Measurements from ENCODE around the gene TP53AIP1. TPM values are rescaled to one million over a fixed set of nuclear protein-coding genes. Genes with fewer than 3 reads are reported as not detected.

Gene TP53AIP1
- total RNA-seq, 1 donor from 2014 or later = not detected

DNA sequence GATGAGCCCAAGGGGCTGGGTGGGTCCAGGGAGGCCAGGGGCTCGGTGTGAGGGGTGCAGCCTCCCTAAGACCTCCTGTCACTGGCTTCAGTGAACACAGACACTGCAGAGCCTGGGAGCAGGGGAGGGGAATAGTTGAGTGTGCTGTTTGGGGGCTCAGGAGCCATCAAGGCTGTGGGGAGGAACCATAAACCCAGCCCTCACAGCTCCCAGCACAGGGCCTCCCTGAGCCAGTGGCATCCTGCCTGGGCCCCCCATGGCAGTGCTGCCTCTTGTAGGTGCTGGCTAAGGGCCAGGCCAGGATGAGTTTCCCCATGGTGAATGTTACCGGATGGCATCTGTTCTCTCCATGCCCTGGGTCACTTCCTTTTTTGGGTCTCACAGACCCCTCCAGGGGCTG lies 26.0 kb downstream of the TP53AIP1 start:
- H3K36me3 Mint-ChIP-seq (ENCODE audit: low read depth) = no peaks in the 10 kb centered on the region
- H3K4me1 Mint-ChIP-seq (ENCODE audit: low read depth) = no peaks in the 10 kb centered on the region
- DNase-seq (ENCODE audit: low spot score) = no peak
- H3K27ac Mint-ChIP-seq = no peak overlapping the region
- H3K4me3 Mint-ChIP-seq (ENCODE audit: low read depth) = no peak overlapping the region
- H3K27me3 Mint-ChIP-seq (ENCODE audit: low read depth) = peaks cover 2% of the 10 kb centered on the region
- intact Hi-C loops (cut with micrococcal nuclease) = no loop called here
- H3K9me3 Mint-ChIP-seq = no peaks in the 10 kb centered on the region

DNA sequence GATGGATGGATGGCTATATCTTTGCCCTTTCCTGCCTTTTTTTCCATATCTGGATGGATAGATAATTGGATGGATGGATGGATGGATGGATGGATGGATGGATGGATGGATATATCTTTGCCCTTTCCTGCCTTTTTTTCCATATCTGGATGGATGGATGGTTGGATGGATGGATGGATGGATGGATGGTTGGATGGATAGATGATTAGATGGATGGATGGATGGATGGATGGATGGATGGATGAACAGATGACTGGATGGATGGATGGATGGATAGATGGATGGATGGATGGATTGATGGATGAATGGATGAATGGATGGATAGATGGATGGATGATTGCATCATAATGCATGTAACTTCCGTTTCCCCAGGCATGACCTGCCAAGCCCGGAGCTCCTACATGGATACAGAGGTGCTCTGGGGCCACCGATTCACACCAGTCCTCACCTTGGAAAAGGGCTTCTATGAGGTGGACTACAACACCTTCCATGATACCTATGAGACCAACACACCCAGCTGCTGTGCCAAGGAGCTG lies 26.6 kb downstream of the TP53AIP1 start:
- H3K9me3 Mint-ChIP-seq = no peaks in the 10 kb centered on the region
- H3K4me3 Mint-ChIP-seq (ENCODE audit: low read depth) = no peak overlapping the region
- H3K36me3 Mint-ChIP-seq (ENCODE audit: low read depth) = no peaks in the 10 kb centered on the region
- H3K27me3 Mint-ChIP-seq (ENCODE audit: low read depth) = peaks cover 2% of the 10 kb centered on the region
- DNase-seq (ENCODE audit: low spot score) = no peak
- no peaks in the 10 kb centered on the region for H3K4me1 Mint-ChIP-seq (ENCODE audit: low read depth)
- intact Hi-C loops (cut with micrococcal nuclease) = no loop called here
- H3K27ac Mint-ChIP-seq = no peak overlapping the region

DNA sequence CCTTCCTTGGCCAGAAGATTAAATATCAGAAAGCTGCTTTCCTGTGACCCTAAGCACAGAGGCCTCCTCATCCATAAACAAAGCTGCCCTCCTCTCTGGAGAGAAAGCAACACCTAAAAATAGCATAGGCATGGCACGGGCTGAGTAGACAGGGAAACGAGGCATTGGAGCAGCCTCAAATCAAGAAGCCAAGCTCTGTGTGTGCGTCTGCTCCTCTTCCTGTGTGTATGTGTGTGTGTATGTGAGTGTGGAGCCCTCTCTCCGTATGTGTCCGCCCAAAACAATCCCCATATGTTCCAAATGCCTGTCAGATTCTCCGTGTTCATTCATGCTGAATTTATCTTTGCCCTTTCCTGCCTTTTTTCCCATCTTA lies 27.5 kb downstream of the TP53AIP1 start:
- Mint-ChIP-seq H3K27me3 (ENCODE audit: low read depth) (peaks cover 2% of the 10 kb centered on the region), H3K9me3 (no peaks in the 10 kb centered on the region), H3K4me1 (ENCODE audit: low read depth) (no peaks in the 10 kb centered on the region), H3K4me3 (ENCODE audit: low read depth) (no peak overlapping the region), H3K36me3 (ENCODE audit: low read depth) (no peaks in the 10 kb centered on the region), H3K27ac (no peak overlapping the region)
- intact Hi-C loops (cut with micrococcal nuclease) = no loop called here
- DNase-seq (ENCODE audit: low spot score) = no peak

DNA sequence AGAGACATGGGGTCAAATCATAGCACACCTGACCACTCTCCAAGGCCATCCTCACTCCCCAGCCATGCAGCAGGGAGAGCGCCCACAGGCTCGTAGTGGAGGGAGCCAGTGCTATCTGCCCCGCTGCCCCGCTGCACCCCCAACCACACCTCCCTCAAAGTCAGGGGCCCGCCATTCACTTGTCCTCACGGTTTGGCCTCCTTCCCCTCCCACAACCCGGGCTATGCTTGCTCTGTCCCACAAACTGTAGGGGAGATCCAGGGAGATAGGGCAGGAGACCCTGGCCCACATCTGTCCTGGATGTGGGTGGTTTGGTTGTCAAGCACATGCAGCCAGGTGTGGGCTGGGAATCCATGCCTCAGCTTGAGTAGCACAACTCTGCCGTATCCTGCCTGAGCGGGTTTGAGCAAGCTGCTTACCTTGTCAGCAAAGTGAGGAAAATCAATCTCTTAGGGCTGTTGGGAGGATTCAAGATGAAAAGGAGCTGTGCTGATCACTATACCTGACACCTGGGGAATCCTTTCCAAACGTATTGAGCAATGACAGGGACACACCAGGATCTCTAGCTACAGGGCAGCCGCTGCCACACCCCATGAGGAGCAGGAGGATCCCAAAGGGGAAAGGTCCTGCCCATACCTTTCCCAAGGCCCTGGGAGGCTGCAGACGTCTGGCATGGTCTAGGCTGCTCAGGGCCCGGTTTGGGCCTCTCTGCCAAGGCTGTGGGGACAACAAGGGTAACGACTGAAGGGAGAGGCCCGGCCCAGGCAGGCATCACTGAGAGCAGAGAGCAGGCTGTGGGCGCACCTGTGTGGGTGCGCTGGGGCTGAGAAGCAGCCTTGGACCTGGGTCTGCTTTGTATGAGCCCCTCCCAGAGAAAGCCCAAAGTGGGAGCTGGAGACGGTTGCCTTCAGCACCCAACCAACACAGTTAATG lies 28.2 kb downstream of the TP53AIP1 start:
- Mint-ChIP-seq H3K36me3 (ENCODE audit: low read depth) (no peaks in the 10 kb centered on the region), H3K27me3 (ENCODE audit: low read depth) (peaks cover 7% of the 10 kb centered on the region), H3K4me1 (ENCODE audit: low read depth) (no peaks in the 10 kb centered on the region), H3K27ac (no peak overlapping the region), H3K9me3 (no peaks in the 10 kb centered on the region), H3K4me3 (ENCODE audit: low read depth) (no peak overlapping the region)
- DNase-seq (ENCODE audit: low spot score) = no peak
- intact Hi-C loops (cut with micrococcal nuclease) = no loop called here

DNA sequence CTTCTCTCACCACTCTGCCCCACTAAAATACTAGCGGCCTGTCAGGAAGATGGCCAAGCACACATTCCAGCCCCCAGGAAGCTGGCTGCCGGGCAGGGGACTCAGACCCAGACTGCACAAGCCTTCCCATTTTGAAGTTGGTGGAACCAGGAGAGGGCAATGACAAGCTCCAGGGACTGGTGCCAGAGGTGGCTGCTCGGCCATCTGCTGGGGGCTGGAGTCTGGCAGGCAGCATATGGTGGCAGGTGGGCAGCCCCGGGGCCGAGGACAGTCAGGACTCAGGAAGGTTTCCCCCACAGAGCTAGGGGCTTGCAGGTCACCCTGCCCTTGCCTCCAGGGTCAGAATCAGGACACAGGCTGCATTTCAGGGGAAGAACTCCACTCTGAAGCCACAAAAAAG lies 28.9 kb downstream of the TP53AIP1 start:
- Mint-ChIP-seq H3K27me3 (ENCODE audit: low read depth) (peaks cover 14% of the 10 kb centered on the region), H3K9me3 (no peaks in the 10 kb centered on the region)

DNA sequence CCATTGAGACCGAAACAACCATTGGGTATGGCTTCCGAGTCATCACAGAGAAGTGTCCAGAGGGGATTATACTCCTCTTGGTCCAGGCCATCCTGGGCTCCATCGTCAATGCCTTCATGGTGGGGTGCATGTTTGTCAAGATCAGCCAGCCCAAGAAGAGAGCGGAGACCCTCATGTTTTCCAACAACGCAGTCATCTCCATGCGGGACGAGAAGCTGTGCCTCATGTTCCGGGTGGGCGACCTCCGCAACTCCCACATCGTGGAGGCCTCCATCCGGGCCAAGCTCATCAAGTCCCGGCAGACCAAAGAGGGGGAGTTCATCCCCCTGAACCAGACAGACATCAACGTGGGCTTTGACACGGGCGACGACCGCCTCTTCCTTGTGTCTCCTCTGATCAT lies 31.0 kb downstream of the TP53AIP1 start:
- intact Hi-C loops (cut with micrococcal nuclease) = no loop called here
- DNase-seq (ENCODE audit: low spot score) = no peak
- no peaks in the 10 kb centered on the region for H3K36me3 Mint-ChIP-seq (ENCODE audit: low read depth)

More for the DNA sequence above, 28.9 kb downstream of the TP53AIP1 start:
- H3K4me3 Mint-ChIP-seq (ENCODE audit: low read depth) = no peak overlapping the region
- H3K4me1 Mint-ChIP-seq (ENCODE audit: low read depth) = no peaks in the 10 kb centered on the region
- DNase-seq (ENCODE audit: low spot score) = no peak
- H3K27ac Mint-ChIP-seq = no peak overlapping the region
- intact Hi-C loops (cut with micrococcal nuclease) = no loop called here
- H3K36me3 Mint-ChIP-seq (ENCODE audit: low read depth) = no peaks in the 10 kb centered on the region

DNA sequence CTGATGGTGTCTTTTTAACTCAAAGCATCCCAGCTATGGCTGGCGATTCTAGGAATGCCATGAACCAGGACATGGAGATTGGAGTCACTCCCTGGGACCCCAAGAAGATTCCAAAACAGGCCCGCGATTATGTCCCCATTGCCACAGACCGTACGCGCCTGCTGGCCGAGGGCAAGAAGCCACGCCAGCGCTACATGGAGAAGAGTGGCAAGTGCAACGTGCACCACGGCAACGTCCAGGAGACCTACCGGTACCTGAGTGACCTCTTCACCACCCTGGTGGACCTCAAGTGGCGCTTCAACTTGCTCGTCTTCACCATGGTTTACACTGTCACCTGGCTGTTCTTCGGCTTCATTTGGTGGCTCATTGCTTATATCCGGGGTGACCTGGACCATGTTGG lies 31.4 kb downstream of the TP53AIP1 start:
- H3K27ac Mint-ChIP-seq = no peak overlapping the region
- peaks cover under 1% of the 10 kb centered on the region for H3K4me1 Mint-ChIP-seq (ENCODE audit: low read depth)
- no peak overlapping the region for H3K4me3 Mint-ChIP-seq (ENCODE audit: low read depth)
- H3K36me3 Mint-ChIP-seq (ENCODE audit: low read depth) = no peaks in the 10 kb centered on the region
- H3K27me3 Mint-ChIP-seq (ENCODE audit: low read depth) = peaks cover 40% of the 10 kb centered on the region
- intact Hi-C loops (cut with micrococcal nuclease) = no loop called here
- DNase-seq (ENCODE audit: low spot score) = no peak
- no peaks in the 10 kb centered on the region for H3K9me3 Mint-ChIP-seq

More for the DNA sequence above, 31.0 kb downstream of the TP53AIP1 start:
- no peak overlapping the region for H3K4me3 Mint-ChIP-seq (ENCODE audit: low read depth)
- H3K27ac Mint-ChIP-seq = no peak overlapping the region
- peaks cover 35% of the 10 kb centered on the region for H3K27me3 Mint-ChIP-seq (ENCODE audit: low read depth)
- H3K9me3 Mint-ChIP-seq = no peaks in the 10 kb centered on the region
- H3K4me1 Mint-ChIP-seq (ENCODE audit: low read depth) = no peaks in the 10 kb centered on the region

DNA sequence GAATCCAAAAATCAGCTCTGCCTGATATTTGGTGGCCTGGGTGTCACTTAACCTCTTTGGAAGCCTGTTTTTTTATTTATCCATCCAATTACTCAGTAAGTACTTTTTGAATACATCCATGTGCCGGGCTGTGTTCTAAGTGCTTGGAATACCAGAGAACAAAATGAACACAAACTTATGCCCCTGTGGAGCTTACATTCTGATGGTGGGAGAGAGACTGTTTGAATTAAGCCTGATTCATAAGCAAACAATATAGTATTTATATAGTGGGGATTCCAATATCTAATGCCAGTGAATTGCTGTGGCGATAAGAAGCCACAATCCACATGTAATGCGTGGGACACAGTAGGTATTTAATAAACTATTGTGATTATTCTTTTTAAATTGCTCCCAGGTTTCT lies 32.1 kb downstream of the TP53AIP1 start:
- Mint-ChIP-seq H3K27ac (no peak overlapping the region), H3K27me3 (ENCODE audit: low read depth) (peaks cover 45% of the 10 kb centered on the region), H3K36me3 (ENCODE audit: low read depth) (no peaks in the 10 kb centered on the region), H3K9me3 (no peaks in the 10 kb centered on the region), H3K4me1 (ENCODE audit: low read depth) (peaks cover 5% of the 10 kb centered on the region), H3K4me3 (ENCODE audit: low read depth) (no peak overlapping the region)
- no peak for DNase-seq (ENCODE audit: low spot score)
- intact Hi-C loops (cut with micrococcal nuclease) = no loop called here

DNA sequence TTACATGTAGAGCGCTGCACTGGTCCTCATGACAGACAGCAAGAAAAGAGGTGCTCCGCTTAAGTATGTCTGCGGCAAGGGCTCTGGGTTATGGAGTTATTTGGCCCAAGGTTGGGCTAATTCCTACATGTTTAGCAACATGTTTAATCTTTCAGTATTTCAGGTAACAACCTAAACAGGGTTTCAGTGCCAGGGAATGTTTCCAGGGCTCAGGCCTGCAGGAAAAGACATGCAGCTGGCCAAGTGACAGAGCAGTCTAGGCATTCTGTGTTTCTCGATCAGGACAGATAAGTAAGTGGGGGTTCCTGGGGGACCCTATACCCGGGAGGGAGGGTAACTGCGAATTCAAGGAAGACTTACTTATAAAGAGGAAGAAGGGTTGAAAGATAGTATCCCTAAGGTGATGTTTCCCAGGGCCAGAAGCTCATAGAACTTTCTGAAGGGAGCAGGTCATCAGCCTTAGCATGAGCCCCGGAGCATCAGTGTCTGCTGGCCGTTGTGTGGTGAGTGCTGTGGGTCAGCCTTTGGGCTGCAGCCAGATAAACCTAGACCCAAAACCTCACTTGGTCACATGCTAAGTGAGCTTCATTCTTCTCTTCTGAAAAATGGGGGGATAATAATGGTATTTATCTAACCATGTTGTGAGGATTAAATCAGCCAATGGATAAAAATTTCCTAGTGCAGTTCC lies 33.1 kb downstream of the TP53AIP1 start:
- intact Hi-C loops (cut with micrococcal nuclease) = no loop called here
- H3K4me3 Mint-ChIP-seq (ENCODE audit: low read depth) = no peak overlapping the region
- H3K9me3 Mint-ChIP-seq = no peaks in the 10 kb centered on the region
- no peak overlapping the region for H3K27ac Mint-ChIP-seq
- no peak for DNase-seq (ENCODE audit: low spot score)
- no peaks in the 10 kb centered on the region for H3K36me3 Mint-ChIP-seq (ENCODE audit: low read depth)
- H3K4me1 Mint-ChIP-seq (ENCODE audit: low read depth) = peaks cover 5% of the 10 kb centered on the region
- H3K27me3 Mint-ChIP-seq (ENCODE audit: low read depth) = peaks cover 45% of the 10 kb centered on the region

DNA sequence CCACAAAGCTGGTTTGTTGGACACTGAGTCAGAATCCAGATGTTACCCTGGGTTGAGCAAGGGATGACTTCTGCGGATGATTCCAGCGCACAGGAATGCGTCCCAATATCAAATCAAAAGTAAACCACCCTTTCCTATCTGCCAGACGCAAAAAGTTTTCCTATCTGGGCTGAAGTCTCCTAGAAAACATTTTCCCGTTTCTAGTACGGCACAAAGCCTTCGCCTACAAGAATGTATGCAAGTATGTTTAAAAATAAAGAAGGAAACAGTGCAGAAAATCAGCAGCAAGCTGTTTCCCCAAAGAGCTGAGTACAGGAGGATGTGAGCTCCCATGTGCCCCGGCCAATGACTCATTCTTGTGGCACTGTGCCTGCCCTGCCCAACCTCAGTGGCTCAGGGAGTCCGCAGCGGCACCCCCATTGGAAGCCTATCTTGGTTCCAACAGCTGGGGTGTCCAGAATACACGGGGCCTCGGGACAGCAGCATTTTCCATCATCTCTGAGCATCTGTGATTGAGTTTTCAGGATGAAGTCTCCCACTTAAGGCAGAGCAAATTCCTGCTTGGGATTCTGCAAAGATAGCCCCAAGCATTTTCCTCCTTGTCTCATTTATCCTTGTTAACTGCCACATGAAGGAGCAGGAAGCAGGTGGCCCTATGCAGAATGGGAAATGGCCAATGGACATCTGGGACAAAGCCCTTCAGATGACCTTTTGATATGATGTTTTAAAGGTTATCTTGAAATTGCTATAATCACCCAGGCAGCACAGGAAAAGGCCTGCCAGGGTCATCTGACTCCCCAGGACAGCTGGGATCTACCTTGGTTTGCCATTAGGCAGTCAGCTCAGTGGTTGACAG lies 34.1 kb downstream of the TP53AIP1 start:
- intact Hi-C loops (cut with micrococcal nuclease) = no loop called here
- Mint-ChIP-seq H3K27ac (no peak overlapping the region), H3K4me3 (ENCODE audit: low read depth) (no peak overlapping the region), H3K27me3 (ENCODE audit: low read depth) (peaks cover 54% of the 10 kb centered on the region), H3K36me3 (ENCODE audit: low read depth) (no peaks in the 10 kb centered on the region), H3K9me3 (no peaks in the 10 kb centered on the region), H3K4me1 (ENCODE audit: low read depth) (peaks cover 5% of the 10 kb centered on the region)
- DNase-seq (ENCODE audit: low spot score) = no peak

DNA sequence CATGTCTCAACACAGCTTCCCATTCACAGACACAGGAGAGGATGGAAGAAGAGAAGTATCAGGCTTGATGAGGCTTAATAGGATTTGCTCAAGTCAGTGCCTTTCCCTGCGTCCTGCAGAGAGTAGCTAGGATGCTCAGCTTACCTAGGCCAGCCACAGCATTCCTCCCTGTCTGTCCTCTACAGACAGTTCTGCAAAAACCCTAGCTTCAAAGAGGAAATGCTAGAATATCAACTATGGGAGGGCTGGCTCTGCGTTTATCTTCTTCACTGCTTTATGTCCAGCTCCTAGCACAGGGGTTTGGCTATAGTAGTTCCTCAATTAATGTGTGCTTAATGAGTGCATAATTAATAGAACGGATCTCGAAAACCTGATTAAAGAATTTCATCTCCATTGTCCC lies 35.1 kb downstream of the TP53AIP1 start:
- peaks cover 63% of the 10 kb centered on the region for H3K27me3 Mint-ChIP-seq (ENCODE audit: low read depth)
- no peaks in the 10 kb centered on the region for H3K9me3 Mint-ChIP-seq
- intact Hi-C loops (cut with micrococcal nuclease) = no loop called here
- no peak for DNase-seq (ENCODE audit: low spot score)
- H3K4me3 Mint-ChIP-seq (ENCODE audit: low read depth) = no peak overlapping the region
- no peak overlapping the region for H3K27ac Mint-ChIP-seq
- no peaks in the 10 kb centered on the region for H3K36me3 Mint-ChIP-seq (ENCODE audit: low read depth)
- peaks cover 5% of the 10 kb centered on the region for H3K4me1 Mint-ChIP-seq (ENCODE audit: low read depth)

DNA sequence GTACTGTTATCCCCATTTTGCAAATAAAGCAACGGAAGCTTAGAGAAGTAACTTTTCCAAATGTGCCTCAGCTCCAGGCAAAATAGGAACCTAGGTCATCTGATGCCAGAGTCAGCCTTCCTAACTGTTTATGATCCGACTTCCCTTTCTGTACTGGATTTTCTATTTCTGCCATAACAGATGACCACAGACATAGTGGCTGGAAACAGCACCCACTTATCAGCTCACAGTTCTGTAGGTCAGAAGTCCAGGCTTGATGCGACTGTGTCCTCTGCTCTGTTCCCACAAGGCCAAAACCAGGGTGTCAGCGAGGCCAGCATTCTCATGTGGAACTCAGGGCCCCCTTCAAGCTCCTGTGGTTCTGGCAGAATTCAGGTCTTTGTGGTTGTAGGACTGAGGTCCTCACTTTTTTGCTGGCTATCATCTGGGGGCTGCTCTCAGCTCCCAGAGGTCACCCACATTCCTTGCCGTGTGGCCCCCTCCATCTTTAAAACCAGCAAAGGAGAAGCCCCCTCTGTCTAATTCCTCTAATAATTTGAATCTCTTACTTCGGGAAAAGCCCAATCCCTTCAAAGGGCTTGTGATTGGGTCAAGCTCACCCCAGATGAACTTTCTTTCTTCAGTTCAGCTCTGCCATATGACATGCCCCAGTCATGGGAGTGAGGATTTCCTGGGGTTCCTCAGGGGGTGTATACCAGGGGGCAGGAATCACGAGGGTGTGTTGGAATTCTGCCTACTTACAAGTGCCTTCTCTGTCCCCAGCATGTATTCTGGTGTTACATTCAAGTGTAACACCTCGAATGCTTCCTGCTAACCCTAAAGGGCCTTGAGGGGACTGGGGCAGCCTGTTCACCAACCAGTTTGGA lies 36.3 kb downstream of the TP53AIP1 start:
- DNase-seq (ENCODE audit: low spot score) = no peak
- Mint-ChIP-seq H3K36me3 (ENCODE audit: low read depth) (no peaks in the 10 kb centered on the region), H3K27me3 (ENCODE audit: low read depth) (peaks cover 69% of the 10 kb centered on the region), H3K4me1 (ENCODE audit: low read depth) (peaks cover 5% of the 10 kb centered on the region), H3K4me3 (ENCODE audit: low read depth) (peak overlapping the region; percentile 68), H3K27ac (no peak overlapping the region), H3K9me3 (no peaks in the 10 kb centered on the region)
- intact Hi-C loops (cut with micrococcal nuclease) = no loop called here

Data from activated T-helper 2 cell treated with anti-CD3 and anti-CD28 coated beads, Interferon-gamma antibody, Interleukin-2, Interleukin-4, amounts not matched to agents 10 μg/mL and 5 μg/mL and 100 μg/mL, durations not matched to agents 14 hours and 24 hours and 36 hours (primary cell).